Measurements from ENCODE around the gene MTIF3. TPM values are rescaled to one million over a fixed set of nuclear protein-coding genes. Genes with fewer than 3 reads are reported as not detected.
A peak's percentile ranks its signal among the peaks of the same experiment; 100 is the strongest.

The MTIF3 gene
- total RNA-seq, 1 donor from 2014 or later, result 34.9 TPM

DNA sequence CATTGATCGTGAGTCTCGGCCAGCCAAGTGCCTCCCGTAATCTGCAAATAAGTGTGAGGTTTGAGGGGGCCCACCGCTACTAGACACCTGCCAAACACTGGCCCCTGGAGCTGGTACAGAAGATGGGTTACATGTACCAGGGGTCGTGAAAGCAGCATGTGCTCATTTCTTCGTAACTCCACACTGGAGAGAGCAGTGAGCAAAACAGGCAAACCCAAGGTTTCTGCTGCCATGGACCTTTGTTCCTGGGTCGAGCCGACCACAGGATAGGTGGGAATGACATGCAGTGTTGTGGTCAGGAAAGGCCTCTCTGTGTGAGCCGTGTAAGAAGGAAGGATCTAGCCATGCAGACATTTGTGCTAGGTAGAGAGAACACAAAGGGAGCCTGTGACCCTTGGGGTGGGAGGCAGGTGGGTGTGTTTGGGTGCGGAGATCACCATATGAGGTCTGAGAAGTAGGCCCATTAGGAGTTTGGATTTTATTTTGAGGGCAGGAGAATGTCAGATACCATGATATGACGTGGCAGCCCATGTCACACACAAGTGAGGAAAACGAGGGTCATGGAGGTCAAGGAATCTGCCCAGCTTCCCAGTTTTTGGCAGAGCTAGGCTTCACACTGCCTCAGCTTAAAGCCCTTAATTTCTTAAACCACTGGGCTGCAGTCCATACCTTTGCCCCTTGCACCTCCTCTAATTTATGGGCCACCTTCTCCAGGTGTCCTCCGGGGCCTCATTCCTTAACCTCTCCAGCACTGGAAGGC, 25.0 kb downstream of the MTIF3 start:
- H3K27me3 Mint-ChIP-seq (ENCODE audit: low read depth), result no peaks in the 10 kb centered on the region
- H3K4me3 Mint-ChIP-seq (ENCODE audit: unreplicated experiment), result peak overlapping the region; percentile 72
- peaks cover 35% of the 10 kb centered on the region for H3K4me1 Mint-ChIP-seq (ENCODE audit: low read depth)
- no peak for TF ChIP-seq CTCF (IDR thresholded peaks at IDR 0.05)
- DNase-seq (ENCODE audit: low spot score), result no peak
- peak overlapping the region; percentile 86 for H3K27ac Mint-ChIP-seq (ENCODE audit: unreplicated experiment)
- H3K9me3 Mint-ChIP-seq (ENCODE audit: low read depth), result no peaks in the 10 kb centered on the region
- H3K36me3 Mint-ChIP-seq (ENCODE audit: low read depth), result peaks cover 3% of the 10 kb centered on the region

GRCh38 chr13:27424246-27425157, 25.9 kb downstream of the MTIF3 start, which contains the start of gene GTF3A:
Gene GTF3A, plus strand, starts transcription at chr13:27424619.
- DNase-seq (ENCODE audit: low spot score), result no peak
- H3K9me3 Mint-ChIP-seq (ENCODE audit: low read depth), result no peaks in the 10 kb centered on the region
- peak within 1 kb of the TSS; percentile 65 for H3K27ac Mint-ChIP-seq (ENCODE audit: unreplicated experiment)
- no peak for TF ChIP-seq CTCF (IDR thresholded peaks at IDR 0.05)
- H3K27me3 Mint-ChIP-seq (ENCODE audit: low read depth), result no peaks in the 10 kb centered on the region
- peaks cover 35% of the 10 kb centered on the region for H3K4me1 Mint-ChIP-seq (ENCODE audit: low read depth)
- peaks cover 3% of the 10 kb centered on the region for H3K36me3 Mint-ChIP-seq (ENCODE audit: low read depth)
- H3K4me3 Mint-ChIP-seq (ENCODE audit: unreplicated experiment), result peak within 1 kb of the TSS; percentile 72

- H3K36me3 Mint-ChIP-seq (ENCODE audit: low read depth), result peaks cover 3% of the 10 kb centered on the region
- no peak for TF ChIP-seq CTCF (IDR thresholded peaks at IDR 0.05)
- DNase-seq (ENCODE audit: low spot score), result no peak
- no peak overlapping the region for H3K27ac Mint-ChIP-seq (ENCODE audit: unreplicated experiment)
- H3K9me3 Mint-ChIP-seq (ENCODE audit: low read depth), result no peaks in the 10 kb centered on the region
- H3K27me3 Mint-ChIP-seq (ENCODE audit: low read depth), result no peaks in the 10 kb centered on the region
- H3K4me3 Mint-ChIP-seq (ENCODE audit: unreplicated experiment), result peak overlapping the region; percentile 2
- peaks cover 35% of the 10 kb centered on the region for H3K4me1 Mint-ChIP-seq (ENCODE audit: low read depth)
These were observed 27.0 kb downstream of the MTIF3 start for GRCh38 chr13:27423333-27423732.

DNA sequence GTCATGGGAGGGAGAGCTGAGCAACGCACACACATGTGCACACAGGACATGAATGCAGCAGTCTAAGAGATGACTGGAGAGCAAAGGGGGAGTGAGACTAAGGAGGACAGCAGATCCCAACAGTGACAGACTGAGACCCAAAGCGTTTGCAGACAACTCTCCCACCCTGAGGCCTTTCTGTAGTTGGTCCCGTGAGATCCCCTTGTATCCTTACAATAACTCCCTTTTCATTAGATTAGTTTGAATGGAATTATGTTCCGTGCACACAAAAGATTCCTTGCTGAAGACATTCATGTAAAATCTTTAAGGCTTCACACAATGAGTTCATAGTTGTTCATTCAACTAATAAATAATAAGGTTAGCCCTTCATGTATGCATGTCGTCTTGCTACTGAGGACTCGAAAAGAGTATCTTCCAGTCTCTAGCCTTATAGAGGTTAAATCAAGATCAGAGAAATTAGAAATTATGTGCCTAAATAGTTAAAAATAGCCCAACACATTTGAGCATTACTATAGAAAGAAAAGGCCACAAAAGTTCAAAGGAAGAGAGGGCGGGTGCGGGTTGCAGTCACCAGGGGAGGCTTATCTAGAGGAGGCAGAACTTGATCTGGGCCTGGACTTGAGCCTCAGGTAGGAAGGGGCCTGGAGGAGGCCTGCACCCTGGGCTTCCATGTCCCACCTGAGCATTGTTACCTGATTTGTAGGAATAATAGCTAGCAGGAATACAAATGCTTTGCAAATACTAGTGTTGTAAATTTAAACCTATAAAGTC, 29.1 kb downstream of the MTIF3 start:
- peaks cover 19% of the 10 kb centered on the region for H3K4me1 Mint-ChIP-seq (ENCODE audit: low read depth)
- no peak for TF ChIP-seq CTCF (IDR thresholded peaks at IDR 0.05)
- H3K4me3 Mint-ChIP-seq (ENCODE audit: unreplicated experiment), result no peak overlapping the region
- no peaks in the 10 kb centered on the region for H3K9me3 Mint-ChIP-seq (ENCODE audit: low read depth)
- H3K36me3 Mint-ChIP-seq (ENCODE audit: low read depth), result no peaks in the 10 kb centered on the region
- no peak for DNase-seq (ENCODE audit: low spot score)
- H3K27ac Mint-ChIP-seq (ENCODE audit: unreplicated experiment), result no peak overlapping the region
- no peaks in the 10 kb centered on the region for H3K27me3 Mint-ChIP-seq (ENCODE audit: low read depth)

- H3K27ac Mint-ChIP-seq (ENCODE audit: unreplicated experiment), result no peak overlapping the region
- no peak overlapping the region for H3K4me3 Mint-ChIP-seq (ENCODE audit: unreplicated experiment)
- peaks cover 19% of the 10 kb centered on the region for H3K27me3 Mint-ChIP-seq (ENCODE audit: low read depth)
- H3K9me3 Mint-ChIP-seq (ENCODE audit: low read depth), result no peaks in the 10 kb centered on the region
- TF ChIP-seq CTCF (IDR thresholded peaks at IDR 0.05), result no peak
- no peaks in the 10 kb centered on the region for H3K36me3 Mint-ChIP-seq (ENCODE audit: low read depth)
- DNase-seq (ENCODE audit: low spot score), result no peak
- peaks cover 5% of the 10 kb centered on the region for H3K4me1 Mint-ChIP-seq (ENCODE audit: low read depth)
These were observed 31.0 kb downstream of the MTIF3 start for GRCh38 chr13:27419328-27419727.

All from chondrocyte (in vitro differentiated cells).